Activated CD8-positive, alpha-beta T cell treated with anti-CD3 and anti-CD28 coated beads for 36 hours (primary cell): ENCODE data around the gene SSBP4. TPM values are rescaled to one million over a fixed set of nuclear protein-coding genes. Genes with fewer than 3 reads are reported as not detected.
A peak's percentile ranks its signal among the peaks of the same experiment; 100 is the strongest.

ENCODE experiments used
- ATAC-seq: fragments of 200-7000 bp; cut with Tn5 transposase; one replicate; pipeline ENCODE4 v1.10.0; 2021; ENCODE audit warnings: mild to moderate bottlenecking, moderate library complexity
- CTCF ChIA-PET: fragments of 350-600 bp; sonication (Branson Sonifier 250); formaldehyde crosslinking; loops from one replicate; lab custom pipeline; 2021; ENCODE audit warnings: antibody characterized with exemption; lab: Charles Lee
- POLR2A ChIA-PET: fragments of 350-600 bp; sonication (Branson Sonifier 250); formaldehyde crosslinking; loops from one replicate; lab custom pipeline; 2021; ENCODE audit warnings: antibody characterized with exemption; lab: Charles Lee
- DNase-seq: peaks from one replicate; pipeline ENCODE4 v3.0.0-alpha.2; 2020
- H3K27ac Mint-ChIP-seq: one replicate; pipeline ENCODE4 v1.8.0; 2021; ENCODE audit warnings: mild to moderate bottlenecking, mixed read lengths
- H3K27me3 Mint-ChIP-seq: one replicate; pipeline ENCODE4 v1.8.0; 2021; ENCODE audit warnings: mixed read lengths
- H3K36me3 Mint-ChIP-seq: one replicate; pipeline ENCODE4 v1.8.0; 2021; ENCODE audit warnings: low read depth, mixed read lengths
- H3K4me1 Mint-ChIP-seq: one replicate; pipeline ENCODE4 v1.8.0; 2021; ENCODE audit warnings: low read depth, mixed read lengths
- H3K4me3 Mint-ChIP-seq: one replicate; pipeline ENCODE4 v1.8.0; 2021; ENCODE audit warnings: mild to moderate bottlenecking, moderate library complexity, mixed read lengths
- H3K9me3 Mint-ChIP-seq: one replicate; pipeline ENCODE4 v1.8.0; 2021; ENCODE audit warnings: mixed read lengths
- CTCF ChIP-seq: fragments of 200-600 bp; IDR thresholded peaks from one replicate; pipeline ENCODE4 v1.8.0; 2022; ENCODE audit warnings: antibody characterized with exemption, mild to moderate bottlenecking
- intact Hi-C: fragments of 100-400 bp; cut with micrococcal nuclease; formaldehyde crosslinking; loops from one replicate; pipeline ENCODE4 v1.10.0; 2022
- total RNA-seq, 2 experiments: library from RNA; stranded (reverse); gene quantifications; one replicate each; pipeline ENCODE4 v1.2.3, GENCODE V29; 2021

Gene SSBP4
- total RNA-seq, 2 experiments from 2014 or later: 98.2 to 102 TPM

GRCh38 chr19:18419699-18420460 lies 682 bp downstream of the SSBP4 start:
- peak overlapping the region; percentile 86 for H3K4me3 Mint-ChIP-seq
- POLR2A ChIA-PET: interaction anchor here (0.8 to 8.7 kb wide), 10 partner anchors 9 to 499 kb away, joined by 3 to 81 read pairs (median 4); partner anchors contain the start of genes JUND, MPV17L2 and REX1BD
- H3K9me3 Mint-ChIP-seq: no peaks in the 10 kb centered on the region
- intact Hi-C loops: no loop called here
- peaks cover 78% of the 10 kb centered on the region for H3K4me1 Mint-ChIP-seq
- TF ChIP-seq CTCF: no peak
- ATAC-seq (peak; percentile 38), DNase-seq (peak; percentile 79)
- peaks cover 11% of the 10 kb centered on the region for H3K27me3 Mint-ChIP-seq
- CTCF ChIA-PET: interaction anchor here (0.9 to 11.2 kb wide), 7 partner anchors 9 to 168 kb away, joined by 3 to 181 read pairs (median 3); partner anchors contain the start of genes GDF15, JUND and LRRC25
- H3K36me3 Mint-ChIP-seq: peaks cover 12% of the 10 kb centered on the region
- H3K27ac Mint-ChIP-seq: peak overlapping the region; percentile 79

- no peak for DNase-seq
- ChIA-PET CTCF (interaction anchor here (0.5 to 1.3 kb wide), 3 partner anchors 18 to 35 kb away, joined by 3 to 5 read pairs (median 3); partner anchors contain the start of gene GDF15), POLR2A (interaction anchor here (1.1 to 8.7 kb wide), 5 partner anchors 8 to 498 kb away, joined by 3 to 81 read pairs (median 14); partner anchors contain the start of gene JUND)
- Mint-ChIP-seq H3K4me1 (peaks cover 75% of the 10 kb centered on the region), H3K27ac (peak overlapping the region; percentile 79), H3K27me3 (peaks cover 11% of the 10 kb centered on the region), H3K4me3 (peak overlapping the region; percentile 86), H3K9me3 (no peaks in the 10 kb centered on the region), H3K36me3 (peaks cover 12% of the 10 kb centered on the region)
- intact Hi-C loops: no loop called here
- ATAC-seq: no peak
- no peak for TF ChIP-seq CTCF
Observed at GRCh38 chr19:18420930-18421329, 1.7 kb downstream of the SSBP4 start.

- Mint-ChIP-seq H3K4me1 (peaks cover 72% of the 10 kb centered on the region), H3K9me3 (no peaks in the 10 kb centered on the region), H3K36me3 (peaks cover 12% of the 10 kb centered on the region), H3K27me3 (peaks cover 11% of the 10 kb centered on the region), H3K4me3 (peak overlapping the region; percentile 86), H3K27ac (peak overlapping the region; percentile 79)
- DNase-seq: peak; percentile 17
- intact Hi-C loops: no loop called here
- no peak for TF ChIP-seq CTCF
- ATAC-seq: no peak
- CTCF ChIA-PET: interaction anchor here (0.5 to 1.3 kb wide), 9 partner anchors 11 to 143 kb away, joined by 3 to 5 read pairs (median 3); partner anchors contain the start of gene GDF15
- POLR2A ChIA-PET: interaction anchor here (0.8 to 8.7 kb wide), 6 partner anchors 13 to 497 kb away, joined by 3 to 81 read pairs (median 4); partner anchors contain the start of gene JUND
Observed at GRCh38 chr19:18421371-18421959, 2.3 kb downstream of the SSBP4 start.

GRCh38 chr19:18422530-18423191 lies 3.5 kb downstream of the SSBP4 start:
- intact Hi-C loops: no loop called here
- ChIA-PET CTCF (interaction anchor here (0.8 to 1.3 kb wide), 4 partner anchors 12 to 39 kb away, joined by 3 to 5 read pairs (median 3); no protein-coding TSS in a partner anchor), POLR2A (interaction anchor here (0.7 to 8.7 kb wide), 4 partner anchors 12 to 167 kb away, joined by 3 to 81 read pairs (median 4); no protein-coding TSS in a partner anchor)
- H3K4me1 Mint-ChIP-seq: peaks cover 64% of the 10 kb centered on the region
- H3K9me3 Mint-ChIP-seq: no peaks in the 10 kb centered on the region
- H3K27ac Mint-ChIP-seq: peak overlapping the region; percentile 79
- ATAC-seq: no peak
- DNase-seq: peak; percentile 46
- no peak for TF ChIP-seq CTCF
- peaks cover 7% of the 10 kb centered on the region for H3K27me3 Mint-ChIP-seq
- H3K4me3 Mint-ChIP-seq: peak overlapping the region; percentile 86
- peaks cover 12% of the 10 kb centered on the region for H3K36me3 Mint-ChIP-seq
